Activated B cell treated with CpG ODN at 0.5 μM for 24 hours (primary cell): ENCODE measurements around the gene RPS19. TPM values are rescaled to one million over a fixed set of nuclear protein-coding genes. Genes with fewer than 3 reads are reported as not detected.

Source experiments
- ATAC-seq: fragments of 200-7000 bp; cut with Tn5 transposase; one replicate; pipeline ENCODE4 v1.10.0; 2021; ENCODE audit warnings: low read depth, mild to moderate bottlenecking, moderate library complexity
- CTCF ChIA-PET: fragments of 350-600 bp; sonication (Branson Sonifier 250); formaldehyde crosslinking; loops from one replicate; lab custom pipeline; 2021; ENCODE audit warnings: antibody characterized with exemption; lab: Charles Lee
- POLR2A ChIA-PET: fragments of 350-600 bp; sonication (Branson Sonifier 250); formaldehyde crosslinking; loops from one replicate; lab custom pipeline; 2021; ENCODE audit warnings: antibody characterized with exemption; lab: Charles Lee
- DNase-seq: peaks from one replicate; pipeline ENCODE4 v3.0.0; 2022
- H3K27ac Mint-ChIP-seq: one replicate; pipeline ENCODE4 v1.8.0; 2020; ENCODE audit warnings: mixed read lengths
- H3K27me3 Mint-ChIP-seq: one replicate; pipeline ENCODE4 v1.8.0; 2021; ENCODE audit warnings: mixed read lengths
- H3K36me3 Mint-ChIP-seq: one replicate; pipeline ENCODE4 v1.8.0; 2021; ENCODE audit warnings: low read depth, mixed read lengths
- H3K4me1 Mint-ChIP-seq: one replicate; pipeline ENCODE4 v1.8.0; 2021; ENCODE audit warnings: mixed read lengths
- H3K4me3 Mint-ChIP-seq: one replicate; pipeline ENCODE4 v1.8.0; 2020; ENCODE audit warnings: mild to moderate bottlenecking, mixed read lengths
- H3K9me3 Mint-ChIP-seq: one replicate; pipeline ENCODE4 v1.8.0; 2020; ENCODE audit warnings: mixed read lengths
- CTCF ChIP-seq: fragments of 200-600 bp; IDR thresholded peaks from one replicate; pipeline ENCODE4 v1.8.0; 2022; ENCODE audit warnings: antibody characterized with exemption, mild to moderate bottlenecking
- intact Hi-C: fragments of 100-400 bp; cut with micrococcal nuclease; formaldehyde crosslinking; loops from one replicate; pipeline ENCODE4 v1.15.1; 2024
- total RNA-seq: library from RNA; stranded (reverse); gene quantifications from 2 replicates; pipeline ENCODE4 v1.2.3, GENCODE V29; 2022

RPS19 gene
- total RNA-seq, 1 donor from 2014 or later, result 4,196 TPM

- no peak overlapping the region for H3K4me3 Mint-ChIP-seq
- no peaks in the 10 kb centered on the region for H3K4me1 Mint-ChIP-seq
- H3K36me3 Mint-ChIP-seq, result no peaks in the 10 kb centered on the region
- DNase-seq (no peak), ATAC-seq (no peak)
- TF ChIP-seq CTCF, result no peak
- CTCF ChIA-PET, result interaction anchor here (1.1 kb wide), 1 partner anchor 16 kb away, joined by 3 read pairs; no protein-coding TSS in a partner anchor
- no peak overlapping the region for H3K27ac Mint-ChIP-seq
- intact Hi-C loops, result no loop called here
- no peaks in the 10 kb centered on the region for H3K9me3 Mint-ChIP-seq
- POLR2A ChIA-PET, result no interaction called here
- no peaks in the 10 kb centered on the region for H3K27me3 Mint-ChIP-seq
Measured at GRCh38 chr19:41851456-41851855, 8.6 kb upstream of the RPS19 start.

GRCh38 chr19:41853344-41853743 is 6.7 kb upstream of the RPS19 start:
- no peak for DNase-seq

GRCh38 chr19:41853768-41854167 is 6.3 kb upstream of the RPS19 start:
- DNase-seq (no peak), ATAC-seq (no peak)
- no peaks in the 10 kb centered on the region for H3K4me1 Mint-ChIP-seq
- H3K27ac Mint-ChIP-seq, result no peak overlapping the region
- intact Hi-C loops, result no loop called here
- H3K36me3 Mint-ChIP-seq, result no peaks in the 10 kb centered on the region
- H3K9me3 Mint-ChIP-seq, result no peaks in the 10 kb centered on the region
- H3K4me3 Mint-ChIP-seq, result no peak overlapping the region
- H3K27me3 Mint-ChIP-seq, result no peaks in the 10 kb centered on the region
- ChIA-PET POLR2A (interaction anchor here (1.0 kb wide), 1 partner anchor 16 kb away, joined by 3 read pairs; no protein-coding TSS in a partner anchor), CTCF (no interaction called here)
- no peak for TF ChIP-seq CTCF

More at GRCh38 chr19:41853344-41853743, 6.7 kb upstream of the RPS19 start:
- no peak overlapping the region for H3K27ac Mint-ChIP-seq
- CTCF ChIA-PET, result no interaction called here
- H3K9me3 Mint-ChIP-seq, result no peaks in the 10 kb centered on the region
- no peaks in the 10 kb centered on the region for H3K36me3 Mint-ChIP-seq
- no peak overlapping the region for H3K4me3 Mint-ChIP-seq
- H3K27me3 Mint-ChIP-seq, result no peaks in the 10 kb centered on the region
- POLR2A ChIA-PET, result interaction anchor here (1.0 kb wide), 1 partner anchor 17 kb away, joined by 3 read pairs; no protein-coding TSS in a partner anchor
- intact Hi-C loops, result no loop called here
- TF ChIP-seq CTCF, result no peak
- no peaks in the 10 kb centered on the region for H3K4me1 Mint-ChIP-seq
- ATAC-seq, result no peak

GRCh38 chr19:41859213-41859617 is 840 bp upstream of the RPS19 start:
- TF ChIP-seq CTCF, result no peak
- POLR2A ChIA-PET, result interaction anchor here (0.7 to 4.1 kb wide), 19 partner anchors 14 to 537 kb away, joined by 3 to 258 read pairs (median 8); partner anchors contain the start of genes ARHGEF1, B9D2, CD79A and ERFL
- Mint-ChIP-seq H3K4me1 (peaks cover 38% of the 10 kb centered on the region), H3K27me3 (no peaks in the 10 kb centered on the region), H3K9me3 (no peaks in the 10 kb centered on the region), H3K36me3 (peaks cover 40% of the 10 kb centered on the region), H3K27ac (peak overlapping the region; percentile 97), H3K4me3 (peak overlapping the region; percentile 94)
- intact Hi-C loops, result loop anchor here (1.0 kb wide), 6 partner anchors 75 to 466 kb away; partner anchors contain the start of genes MEGF8 and RABAC1
- ATAC-seq (no peak), DNase-seq (no peak)
- CTCF ChIA-PET, result interaction anchor here (0.6 to 3.8 kb wide), 17 partner anchors 9 to 306 kb away, joined by 3 to 34 read pairs (median 5); partner anchors contain the start of genes ARHGEF1, CD79A, ERFL and RABAC1

GRCh38 chr19:41860419-41861115 is 512 bp downstream of the RPS19 start:
- peak overlapping the region; percentile 86 for H3K27ac Mint-ChIP-seq
- ChIA-PET POLR2A (interaction anchor here (0.5 to 4.1 kb wide), 23 partner anchors 13 to 1719 kb away, joined by 3 to 258 read pairs (median 7); partner anchors contain the start of genes AKT2, ARHGEF1, B9D2 and CD79A), CTCF (interaction anchor here (1.0 to 3.8 kb wide), 13 partner anchors 8 to 99 kb away, joined by 3 to 34 read pairs (median 6); partner anchors contain the start of genes CD79A, ERFL and RABAC1)
- H3K4me1 Mint-ChIP-seq, result peaks cover 48% of the 10 kb centered on the region
- H3K36me3 Mint-ChIP-seq, result peaks cover 51% of the 10 kb centered on the region
- ATAC-seq, result no peak
- peak overlapping the region; percentile 94 for H3K4me3 Mint-ChIP-seq
- H3K9me3 Mint-ChIP-seq, result no peaks in the 10 kb centered on the region
- intact Hi-C loops, result loop anchor here (1.0 kb wide), 3 partner anchors 11 to 24 kb away; partner anchors contain the start of gene CD79A
- TF ChIP-seq CTCF, result no peak
- peak; percentile 27 for DNase-seq
- no peaks in the 10 kb centered on the region for H3K27me3 Mint-ChIP-seq
